HPDE6-E6E7 (cell line): Measurements from ENCODE around the gene DNA2.
A peak's percentile ranks its signal among the peaks of the same experiment; 100 is the strongest.
"Not testable (repeated sequence)": the region's sequence is repeated elsewhere in the genome, so short reads cannot be mapped to it uniquely, and the experiment has no call there.

Source experiments
- DNase-seq: peaks from one replicate; pipeline ENCODE4 v3.0.0; 2011; ENCODE audit warnings: missing footprints; ENCODE audit errors: extremely low spot score

The DNA2 gene, protein sequence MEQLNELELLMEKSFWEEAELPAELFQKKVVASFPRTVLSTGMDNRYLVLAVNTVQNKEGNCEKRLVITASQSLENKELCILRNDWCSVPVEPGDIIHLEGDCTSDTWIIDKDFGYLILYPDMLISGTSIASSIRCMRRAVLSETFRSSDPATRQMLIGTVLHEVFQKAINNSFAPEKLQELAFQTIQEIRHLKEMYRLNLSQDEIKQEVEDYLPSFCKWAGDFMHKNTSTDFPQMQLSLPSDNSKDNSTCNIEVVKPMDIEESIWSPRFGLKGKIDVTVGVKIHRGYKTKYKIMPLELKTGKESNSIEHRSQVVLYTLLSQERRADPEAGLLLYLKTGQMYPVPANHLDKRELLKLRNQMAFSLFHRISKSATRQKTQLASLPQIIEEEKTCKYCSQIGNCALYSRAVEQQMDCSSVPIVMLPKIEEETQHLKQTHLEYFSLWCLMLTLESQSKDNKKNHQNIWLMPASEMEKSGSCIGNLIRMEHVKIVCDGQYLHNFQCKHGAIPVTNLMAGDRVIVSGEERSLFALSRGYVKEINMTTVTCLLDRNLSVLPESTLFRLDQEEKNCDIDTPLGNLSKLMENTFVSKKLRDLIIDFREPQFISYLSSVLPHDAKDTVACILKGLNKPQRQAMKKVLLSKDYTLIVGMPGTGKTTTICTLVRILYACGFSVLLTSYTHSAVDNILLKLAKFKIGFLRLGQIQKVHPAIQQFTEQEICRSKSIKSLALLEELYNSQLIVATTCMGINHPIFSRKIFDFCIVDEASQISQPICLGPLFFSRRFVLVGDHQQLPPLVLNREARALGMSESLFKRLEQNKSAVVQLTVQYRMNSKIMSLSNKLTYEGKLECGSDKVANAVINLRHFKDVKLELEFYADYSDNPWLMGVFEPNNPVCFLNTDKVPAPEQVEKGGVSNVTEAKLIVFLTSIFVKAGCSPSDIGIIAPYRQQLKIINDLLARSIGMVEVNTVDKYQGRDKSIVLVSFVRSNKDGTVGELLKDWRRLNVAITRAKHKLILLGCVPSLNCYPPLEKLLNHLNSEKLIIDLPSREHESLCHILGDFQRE

DNA sequence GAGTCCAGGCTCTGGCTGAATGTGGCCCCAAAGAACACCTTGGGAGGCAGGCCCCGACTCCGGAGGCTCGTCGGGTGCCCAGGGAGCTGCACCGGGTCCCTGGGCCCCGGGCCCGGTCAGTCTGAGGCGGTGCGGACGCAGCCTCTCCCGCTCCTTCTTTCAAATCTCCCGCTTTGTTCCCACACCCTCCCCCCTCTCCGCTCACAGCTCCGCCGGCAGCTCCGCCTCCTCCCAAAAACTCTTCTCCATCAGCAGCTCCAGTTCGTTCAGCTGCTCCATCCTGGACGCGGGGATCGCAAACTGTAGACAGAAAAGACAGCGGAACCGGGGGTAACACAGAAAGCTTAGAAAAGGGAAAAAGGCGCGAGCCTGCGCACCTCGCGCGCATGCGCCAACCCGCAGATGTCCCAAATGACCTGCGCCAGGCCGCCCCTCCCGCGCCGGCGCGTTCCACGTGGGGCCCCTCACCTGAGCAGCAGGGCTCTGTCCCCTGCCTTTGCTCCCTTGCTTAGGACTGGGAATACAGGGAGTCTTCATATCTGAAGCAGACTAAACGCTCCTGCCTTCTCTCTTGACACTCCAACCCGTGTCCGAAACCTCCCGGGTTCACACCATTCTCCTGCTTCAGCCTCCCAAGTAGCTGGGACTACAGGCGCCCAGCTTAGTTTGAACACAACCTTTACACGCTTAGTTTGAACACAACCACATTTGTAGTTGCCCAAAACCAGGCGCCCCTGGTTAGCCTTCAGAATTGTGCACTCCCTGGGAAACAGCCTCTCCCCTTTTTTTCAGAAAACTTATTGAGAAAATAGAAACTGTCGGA, at the start of gene DNA2:
Gene DNA2, minus strand, starts transcription at position 388 of the 823 bp plus-strand sequence. Its CDS starts 109 bp downstream, at position 279.
- peak; percentile 81 for DNase-seq

DNA sequence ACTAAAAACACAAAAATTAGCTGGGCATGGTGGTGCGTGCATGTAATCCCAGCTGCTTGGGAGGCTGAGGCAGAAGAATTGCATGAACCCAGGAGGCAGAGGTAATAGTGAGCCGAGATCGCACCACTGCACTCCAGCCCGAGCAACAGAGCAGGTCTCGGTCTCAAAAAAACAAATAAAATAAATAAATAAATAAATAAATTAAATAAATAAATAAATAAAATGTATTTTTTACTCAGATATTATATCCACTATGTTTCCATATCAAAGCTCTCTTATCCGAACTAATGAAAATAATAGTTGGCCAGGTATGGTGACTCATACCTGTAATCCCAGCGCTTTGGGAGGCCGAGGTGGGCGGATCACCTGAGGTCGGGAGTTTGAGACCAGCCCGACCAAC, 46.8 kb upstream of the DNA2 start:
- not testable (repeated sequence) for DNase-seq

DNA sequence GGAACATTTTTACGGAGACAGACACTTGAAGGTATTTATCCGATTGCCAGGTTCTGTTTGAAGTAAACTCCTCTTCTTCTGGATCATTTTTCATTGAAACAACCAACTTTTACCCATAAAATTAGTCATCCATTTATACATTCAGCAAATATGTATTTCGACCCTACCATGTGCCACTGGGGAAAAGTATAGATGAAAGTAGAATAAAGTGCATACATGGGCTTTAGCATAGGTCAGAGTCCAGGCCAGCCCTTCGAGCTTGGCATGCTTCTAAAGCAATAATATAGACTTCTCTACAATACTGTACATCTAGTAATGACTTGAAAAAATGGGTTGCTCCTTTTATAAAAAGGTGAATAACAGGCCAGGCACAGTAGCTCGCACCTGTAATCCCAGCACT, 45.4 kb upstream of the DNA2 start:
- DNase-seq = no peak

DNA sequence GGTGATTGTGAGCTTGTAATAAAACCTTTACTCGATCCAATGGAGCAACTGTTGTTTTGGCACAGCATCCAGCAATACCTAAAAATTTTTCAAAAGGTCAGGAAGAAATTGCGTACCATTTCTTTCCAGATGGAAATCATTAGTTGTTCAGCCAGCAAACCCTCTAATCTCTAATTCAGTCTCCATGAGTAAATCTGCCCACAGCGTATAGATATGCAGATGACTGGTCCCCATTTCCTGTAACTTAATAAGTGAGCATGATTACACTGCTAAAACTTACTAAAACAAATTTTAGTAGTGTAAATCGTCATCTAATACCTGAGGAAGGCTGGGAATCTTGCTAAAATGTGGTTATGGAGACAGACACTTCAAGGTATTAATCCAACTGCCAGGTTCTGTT, 45.0 kb upstream of the DNA2 start:
- DNase-seq = no peak

DNA sequence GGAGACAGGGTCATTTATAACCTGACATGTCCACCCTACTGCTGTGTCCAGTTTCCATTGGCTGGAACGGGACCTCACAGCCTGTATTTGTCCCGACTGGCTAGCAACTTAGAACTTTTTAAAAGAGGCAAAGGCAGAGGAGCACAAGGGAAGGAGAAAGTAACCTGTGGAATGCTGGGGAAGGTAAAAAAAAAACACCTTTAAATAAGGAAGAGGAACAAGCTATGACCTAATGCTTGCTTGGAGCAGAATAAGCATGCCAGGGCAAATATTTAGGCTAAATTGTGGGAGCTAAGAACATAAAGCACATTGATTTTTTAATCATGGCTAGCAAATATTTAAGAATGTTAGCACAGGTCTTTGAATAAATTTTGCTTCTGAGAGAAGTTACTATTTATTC, 44.4 kb upstream of the DNA2 start:
- DNase-seq = not testable (repeated sequence)

- no peak for DNase-seq
Measured at GRCh38 chr10:68508090-68508489, 36.3 kb upstream of the DNA2 start.

GRCh38 chr10:68506411-68506810, 34.6 kb upstream of the DNA2 start:
- DNase-seq = no peak

DNA sequence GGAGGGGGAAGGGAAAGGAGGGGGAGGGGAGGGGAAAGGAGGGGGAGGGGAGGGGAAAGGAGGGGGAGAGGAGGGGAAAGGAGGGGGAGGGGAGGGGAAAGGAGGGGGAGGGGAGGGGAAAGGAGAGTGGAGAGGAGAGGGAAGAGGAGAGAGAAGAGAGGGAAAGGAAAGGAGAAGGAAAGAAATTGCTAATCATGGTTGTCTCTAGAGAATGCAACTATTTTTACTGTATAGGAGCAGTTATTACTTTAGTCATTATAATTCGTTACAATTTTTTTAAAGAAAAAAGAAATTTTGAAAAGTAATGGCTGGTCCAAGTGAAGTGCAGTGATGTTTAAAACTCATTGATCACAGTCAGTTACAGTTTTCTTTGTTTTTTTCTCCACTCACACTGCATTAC, 31.1 kb upstream of the DNA2 start:
- DNase-seq = no peak

- DNase-seq = no peak
Measured at GRCh38 chr10:68501691-68502090, 29.9 kb upstream of the DNA2 start.

DNA sequence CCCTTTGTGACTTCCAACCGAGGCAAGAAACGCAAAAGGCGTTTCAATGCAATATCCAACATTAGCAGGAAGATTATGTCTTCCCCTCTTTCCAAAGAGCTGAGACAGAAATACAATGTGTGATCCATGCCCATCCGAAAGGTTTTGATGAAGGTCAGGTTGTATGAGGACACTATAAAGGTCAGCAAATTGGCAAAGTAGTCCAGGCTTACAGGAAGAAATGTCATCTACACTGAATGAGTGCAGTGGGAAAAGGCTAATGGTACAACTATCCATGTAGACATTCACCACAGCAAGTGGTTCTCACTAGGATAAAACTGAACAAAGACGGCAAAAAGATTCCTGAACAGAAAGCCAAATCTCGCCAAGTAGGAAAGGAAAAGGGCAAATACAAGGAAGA, 27.8 kb upstream of the DNA2 start:
- no peak for DNase-seq

DNA sequence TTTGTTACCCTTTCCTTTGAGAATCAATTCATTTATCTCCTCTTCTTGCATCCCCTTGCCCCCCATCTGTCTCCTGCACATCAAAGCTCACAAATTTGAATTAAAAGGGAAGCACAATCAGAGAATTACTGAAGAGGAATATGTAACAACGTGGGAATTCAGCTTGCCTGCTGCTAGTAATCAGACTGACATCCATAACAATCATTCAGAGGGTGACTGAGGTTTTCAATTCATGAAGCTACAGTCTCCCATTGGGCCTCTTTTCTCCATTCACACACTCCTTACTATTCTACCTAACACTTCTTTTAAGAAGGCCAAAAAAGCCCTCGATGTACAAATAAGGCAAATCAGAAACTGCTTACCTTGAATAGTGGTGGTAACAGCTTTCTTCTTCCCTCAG, 24.3 kb upstream of the DNA2 start:
- DNase-seq = no peak

- no peak for DNase-seq
Measured at GRCh38 chr10:68492118-68492517, 20.3 kb upstream of the DNA2 start.

DNA sequence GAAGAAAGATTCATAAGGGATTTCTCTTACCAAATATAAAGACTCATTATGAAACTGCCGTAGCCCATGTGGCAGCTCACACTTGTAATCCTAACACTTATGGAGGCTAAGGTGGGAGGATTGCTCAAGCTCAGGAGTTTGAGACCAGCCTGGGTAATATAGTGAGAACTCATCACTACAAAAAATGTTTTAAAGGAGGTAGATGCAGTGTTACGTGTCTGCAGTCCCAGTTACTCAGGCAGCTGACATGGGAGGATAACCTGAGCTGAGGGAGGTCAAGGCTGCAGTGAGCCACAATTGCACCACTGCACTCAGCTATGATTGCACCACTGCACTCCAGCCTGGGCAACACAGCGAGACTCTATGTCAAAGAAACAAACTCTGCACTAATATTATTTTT, 18.1 kb upstream of the DNA2 start:
- no peak for DNase-seq

DNA sequence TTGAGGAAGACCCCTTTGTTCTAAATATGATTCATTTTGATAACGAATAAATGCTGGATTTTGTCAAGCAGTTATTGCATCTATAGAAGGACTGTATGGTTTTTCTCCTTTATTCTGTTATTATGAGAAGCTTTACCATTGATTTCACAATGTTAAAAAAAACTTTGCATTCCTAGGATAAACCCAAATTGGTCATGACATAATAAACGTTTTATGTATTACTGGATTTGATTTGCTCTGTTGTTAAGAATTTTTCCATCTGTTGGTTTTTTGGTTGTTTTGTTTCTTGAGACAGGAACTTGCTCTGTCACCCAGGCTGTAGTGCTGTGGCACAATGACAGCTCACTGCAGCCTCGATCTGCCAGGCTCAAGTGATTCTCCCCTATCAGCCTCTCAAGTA, 2.2 kb upstream of the DNA2 start:
- DNase-seq = no peak

DNA sequence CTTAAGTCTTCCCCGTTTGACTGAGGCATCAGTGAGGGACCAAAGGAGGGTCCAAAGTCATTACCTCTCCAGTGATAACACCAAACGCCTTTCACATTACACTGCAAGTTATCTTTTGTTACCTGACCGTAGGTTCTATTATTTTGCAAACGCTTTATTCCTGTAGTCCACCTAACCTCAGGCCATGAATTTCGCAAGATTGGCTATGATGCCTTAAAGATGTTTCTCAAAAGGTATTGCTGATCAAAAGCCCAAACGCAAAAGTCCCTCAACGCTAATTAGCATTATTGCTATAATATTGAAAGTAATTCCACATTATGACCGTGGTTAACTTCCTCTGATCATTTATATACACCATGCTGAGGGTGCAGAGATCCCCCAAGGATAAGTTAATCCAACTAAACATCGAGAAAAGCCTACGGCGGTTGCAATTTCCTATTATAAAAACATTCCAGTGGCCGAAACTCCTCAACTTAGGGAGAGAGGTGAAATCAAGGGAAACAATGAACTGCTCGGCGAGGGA, 649 bp downstream of the DNA2 start:
- no peak for DNase-seq

DNA sequence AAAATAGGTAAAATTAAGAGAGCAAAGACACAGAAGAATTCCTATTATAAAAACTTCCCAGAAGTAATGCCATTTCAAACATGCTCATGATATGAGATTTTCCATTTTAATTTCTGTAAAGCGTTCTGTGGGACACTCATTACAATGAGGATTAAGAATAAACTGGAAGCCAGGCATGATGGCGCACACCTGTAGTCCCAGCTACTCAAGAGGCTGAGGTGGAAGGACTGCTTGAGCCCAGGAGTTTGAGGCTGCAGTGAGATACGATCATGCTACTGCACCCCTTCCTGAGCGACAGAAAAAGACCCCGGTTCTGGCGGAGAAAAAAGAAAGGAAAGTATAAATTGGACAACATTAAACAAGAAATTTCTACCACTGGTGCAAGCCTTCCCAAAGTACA, 1.5 kb downstream of the DNA2 start:
- DNase-seq = no peak

- DNase-seq = no peak
Measured at GRCh38 chr10:68469838-68470237, 1.9 kb downstream of the DNA2 start.

DNA sequence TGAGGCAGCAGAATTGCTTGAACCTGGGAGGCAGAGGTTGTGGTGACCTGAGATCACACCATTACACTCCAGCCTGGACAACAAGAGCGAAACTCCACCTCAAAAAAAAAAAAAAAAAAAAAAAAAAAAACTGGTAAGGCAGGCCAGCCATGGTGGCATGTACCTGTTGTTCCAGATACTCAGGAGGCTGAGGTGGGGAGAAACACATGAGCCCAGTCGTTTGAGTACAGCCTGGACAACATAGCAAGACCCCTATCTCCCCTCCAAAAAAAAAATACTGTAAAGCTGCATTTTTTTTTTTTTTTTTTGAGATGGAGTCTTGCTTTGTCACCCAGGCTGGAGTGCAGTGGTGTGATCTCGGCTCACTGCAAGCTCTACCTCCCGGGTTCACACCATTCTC, 7.0 kb downstream of the DNA2 start:
- not testable (repeated sequence) for DNase-seq

- DNase-seq = no peak
Measured at GRCh38 chr10:68463365-68464093, 8.2 kb downstream of the DNA2 start.

DNA sequence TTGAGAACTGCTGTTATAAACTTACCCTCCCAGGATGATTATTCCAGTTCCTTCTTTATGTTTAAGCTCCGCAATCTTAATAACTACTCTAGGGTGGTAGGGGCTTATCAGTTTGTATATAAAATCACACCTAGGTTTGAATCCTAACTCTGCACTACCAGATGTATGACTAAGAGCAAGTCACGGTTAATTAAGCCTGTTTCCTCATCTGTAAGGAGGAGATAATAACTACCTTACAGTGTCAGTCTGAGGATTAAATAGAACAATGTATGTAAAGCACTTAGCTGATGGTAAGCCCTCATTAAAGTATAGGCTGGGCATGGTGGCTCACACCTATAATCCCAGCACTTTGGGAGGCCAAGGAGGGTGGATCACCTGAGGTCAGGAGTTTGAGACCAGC, 9.2 kb downstream of the DNA2 start:
- no peak for DNase-seq

GRCh38 chr10:68461032-68461431, 10.7 kb downstream of the DNA2 start:
- no peak for DNase-seq
